GM20000 (cell line): Measurements from ENCODE around the gene IL19.
A peak's percentile ranks its signal among the peaks of the same experiment; 100 is the strongest.

Source experiments
- DNase-seq: peaks from one replicate; pipeline ENCODE4 v3.0.0; 2012; ENCODE audit warnings: low spot score
- CTCF ChIP-seq: IDR thresholded peaks from 2 replicates; pipeline ENCODE4 v1.5.1; 2012; ENCODE audit warnings: mild to moderate bottlenecking, control low read depth; ENCODE audit errors: extremely low read depth, missing control alignments

IL19 gene

GRCh38 chr1:206788487-206789050 is 18.0 kb downstream of the IL19 start:
- TF ChIP-seq CTCF = no peak
- DNase-seq = no peak

- DNase-seq = peak; percentile 46
These were observed 20.1 kb downstream of the IL19 start for GRCh38 chr1:206790502-206791250.

GRCh38 chr1:206792939-206793607 is 22.5 kb downstream of the IL19 start:
- peak; percentile 54 for DNase-seq
- no peak for TF ChIP-seq CTCF

More at GRCh38 chr1:206790502-206791250, 20.1 kb downstream of the IL19 start:
- TF ChIP-seq CTCF = no peak

- TF ChIP-seq CTCF = no peak
- DNase-seq = no peak
These were observed 23.0 kb downstream of the IL19 start for GRCh38 chr1:206793620-206794019.

- DNase-seq = no peak
- no peak for TF ChIP-seq CTCF
These were observed 23.8 kb downstream of the IL19 start for GRCh38 chr1:206794294-206794908.

GRCh38 chr1:206796116-206796515 is 25.5 kb downstream of the IL19 start:
- TF ChIP-seq CTCF = no peak
- no peak for DNase-seq

- no peak for DNase-seq
- TF ChIP-seq CTCF = no peak
These were observed 26.4 kb downstream of the IL19 start for GRCh38 chr1:206796981-206797402.
